Activated CD4-positive, alpha-beta memory T cell treated with anti-CD3 and anti-CD28 coated beads, Interleukin-2, amount 10 ng/mL, durations not matched to agents 7 days and 5 days (primary cell): ENCODE measurements around the gene MBP. TPM values are rescaled to one million over a fixed set of nuclear protein-coding genes. Genes with fewer than 3 reads are reported as not detected.

Source experiments
- CTCF ChIA-PET: fragments of 350-600 bp; sonication (Branson Sonifier 250); formaldehyde crosslinking; loops from one replicate; lab custom pipeline; 2021; ENCODE audit warnings: antibody characterized with exemption, inconsistent platforms; lab: Charles Lee
- POLR2A ChIA-PET: fragments of 350-600 bp; sonication (Branson Sonifier 250); formaldehyde crosslinking; loops from one replicate; lab custom pipeline; 2021; ENCODE audit warnings: antibody characterized with exemption; lab: Charles Lee
- DNase-seq: peaks from one replicate; pipeline ENCODE4 v3.0.0-alpha.2; 2020
- H3K27ac Mint-ChIP-seq: one replicate; pipeline ENCODE4 v1.8.0; 2021; ENCODE audit warnings: mild to moderate bottlenecking, mixed read lengths
- H3K27me3 Mint-ChIP-seq: one replicate; pipeline ENCODE4 v1.8.0; 2021; ENCODE audit warnings: mixed read lengths
- H3K36me3 Mint-ChIP-seq: one replicate; pipeline ENCODE4 v1.8.0; 2021; ENCODE audit warnings: low read depth, mixed read lengths
- H3K4me1 Mint-ChIP-seq: one replicate; pipeline ENCODE4 v1.8.0; 2021; ENCODE audit warnings: mixed read lengths
- H3K4me3 Mint-ChIP-seq: one replicate; pipeline ENCODE4 v1.8.0; 2021; ENCODE audit warnings: mild to moderate bottlenecking, mixed read lengths
- H3K9me3 Mint-ChIP-seq: one replicate; pipeline ENCODE4 v1.8.0; 2021; ENCODE audit warnings: mixed read lengths
- total RNA-seq, 2 experiments: library from RNA; stranded (reverse); gene quantifications; one replicate each; pipeline ENCODE4 v1.2.3, GENCODE V29; 2021

Gene MBP
- total RNA-seq, 2 experiments from 2014 or later, result 81.4 to 95.3 TPM

DNA sequence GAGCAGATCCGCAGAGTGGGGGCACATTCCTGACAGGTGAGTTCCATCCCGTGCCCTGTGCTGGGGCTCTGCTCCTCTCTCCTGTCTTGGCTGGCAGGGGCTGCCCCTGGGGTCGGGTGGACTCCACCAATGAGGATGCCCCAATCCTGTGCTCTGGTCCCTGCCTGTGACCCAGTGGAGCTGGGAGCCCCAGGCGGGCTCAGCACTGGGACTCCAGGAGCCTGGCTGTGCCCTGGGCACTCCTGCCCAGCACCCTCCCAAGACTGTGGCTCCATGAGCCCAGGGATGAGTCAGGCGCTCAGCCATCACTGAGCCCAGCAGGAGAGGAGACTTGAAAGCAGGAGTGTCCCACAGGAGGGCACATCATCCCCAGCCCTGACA is 53.9 kb downstream of the MBP start:
- ChIA-PET POLR2A (interaction anchor here (1.5 kb wide), 1 partner anchor 16 kb away, joined by 5 read pairs; no protein-coding TSS in a partner anchor), CTCF (no interaction called here)
- Mint-ChIP-seq H3K4me3 (no peak overlapping the region), H3K4me1 (peaks cover 77% of the 10 kb centered on the region), H3K9me3 (no peaks in the 10 kb centered on the region), H3K27me3 (no peaks in the 10 kb centered on the region), H3K36me3 (peaks cover 60% of the 10 kb centered on the region), H3K27ac (no peak overlapping the region)
- DNase-seq, result no peak

DNA sequence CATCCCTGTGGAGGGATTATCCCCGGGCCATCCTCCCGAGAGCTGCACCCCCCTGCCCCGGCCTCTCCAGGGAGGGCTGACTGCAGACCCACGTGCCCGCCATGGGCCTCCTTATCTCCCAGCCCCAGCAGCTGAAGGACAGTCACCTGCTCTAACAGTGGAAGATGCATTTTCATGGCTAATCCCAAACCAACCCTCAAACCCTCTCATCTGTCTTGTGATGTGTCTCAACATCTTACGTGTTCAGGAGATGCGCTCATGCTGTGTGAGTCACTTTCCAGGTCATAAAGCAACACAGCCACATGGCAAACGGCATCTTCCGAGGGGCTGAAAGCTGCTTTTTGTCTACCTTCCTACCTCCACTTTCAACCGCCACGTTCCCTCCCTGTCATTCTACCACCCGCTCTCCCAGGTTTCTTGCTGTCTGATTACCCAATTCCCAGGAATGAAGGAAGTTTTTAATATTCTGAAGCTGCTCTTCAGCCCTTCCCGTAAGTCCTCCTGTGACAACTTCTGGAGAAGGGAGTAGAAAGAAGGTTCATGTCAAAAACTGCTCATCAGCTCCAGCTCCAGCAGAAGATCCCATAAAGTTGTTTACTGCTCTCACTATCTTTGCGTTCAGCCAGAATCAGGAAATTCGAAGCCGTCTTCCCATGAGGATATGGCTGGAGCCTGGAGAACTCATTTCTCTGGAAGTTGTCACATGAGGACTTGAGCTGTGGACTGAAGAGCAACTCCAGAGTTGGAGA is 54.5 kb downstream of the MBP start:
- Mint-ChIP-seq H3K9me3 (no peaks in the 10 kb centered on the region), H3K36me3 (peaks cover 62% of the 10 kb centered on the region), H3K4me3 (no peak overlapping the region), H3K4me1 (peaks cover 78% of the 10 kb centered on the region), H3K27me3 (no peaks in the 10 kb centered on the region), H3K27ac (no peak overlapping the region)
- CTCF ChIA-PET, result no interaction called here
- no peak for DNase-seq
- POLR2A ChIA-PET, result interaction anchor here (1.0 to 1.5 kb wide), 2 partner anchors 13 to 16 kb away, joined by 3 to 5 read pairs; no protein-coding TSS in a partner anchor

DNA sequence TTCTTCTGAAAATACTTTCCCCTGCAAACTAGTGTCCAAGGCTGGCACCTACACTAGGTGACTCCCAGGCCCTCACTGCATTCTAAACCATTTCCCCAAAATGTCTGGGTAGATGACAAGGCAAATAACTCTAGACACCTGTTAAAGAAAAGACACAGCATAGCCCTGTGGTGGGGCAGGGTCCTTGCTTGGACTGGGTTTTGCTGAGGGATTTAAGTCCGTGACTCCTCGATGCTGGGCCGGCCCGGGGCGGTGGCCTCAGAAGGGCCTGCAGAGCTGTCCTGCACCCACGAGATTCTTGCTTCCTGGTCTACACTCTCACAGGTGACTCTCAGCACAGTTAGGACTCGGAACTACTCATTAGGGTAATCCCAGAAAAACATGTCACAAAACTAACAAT is 55.2 kb downstream of the MBP start:
- no peak for DNase-seq
- Mint-ChIP-seq H3K4me1 (peaks cover 80% of the 10 kb centered on the region), H3K27me3 (no peaks in the 10 kb centered on the region), H3K27ac (peak overlapping the region; percentile 33), H3K9me3 (no peaks in the 10 kb centered on the region), H3K36me3 (peaks cover 64% of the 10 kb centered on the region), H3K4me3 (no peak overlapping the region)
- CTCF ChIA-PET, result no interaction called here
- POLR2A ChIA-PET, result interaction anchor here (1.0 to 1.5 kb wide), 2 partner anchors 12 to 15 kb away, joined by 3 to 5 read pairs; no protein-coding TSS in a partner anchor

DNA sequence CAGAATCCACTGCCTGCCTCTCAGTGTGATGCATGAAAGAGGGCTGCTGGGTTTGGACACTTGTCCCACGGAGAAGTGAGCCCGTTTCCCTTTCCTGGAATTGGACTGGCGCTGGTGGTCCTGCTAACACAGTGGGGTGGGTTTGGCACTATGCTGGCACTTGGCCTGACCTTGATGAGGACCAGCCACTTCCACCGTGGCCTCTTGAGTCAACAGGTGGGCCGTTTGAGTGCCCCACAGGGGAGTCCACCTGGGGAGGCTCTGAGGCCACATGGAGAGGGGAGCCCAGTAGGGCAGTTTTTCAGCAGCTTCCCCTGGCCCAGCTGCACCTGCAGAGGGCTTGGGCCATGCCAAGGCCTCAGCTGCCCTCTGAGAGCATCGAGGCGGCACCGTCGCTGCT is 56.5 kb downstream of the MBP start:
- Mint-ChIP-seq H3K27ac (no peak overlapping the region), H3K4me1 (peaks cover 81% of the 10 kb centered on the region), H3K36me3 (peaks cover 71% of the 10 kb centered on the region), H3K27me3 (no peaks in the 10 kb centered on the region), H3K9me3 (no peaks in the 10 kb centered on the region), H3K4me3 (no peak overlapping the region)
- ChIA-PET CTCF (no interaction called here), POLR2A (no interaction called here)
- DNase-seq, result no peak

DNA sequence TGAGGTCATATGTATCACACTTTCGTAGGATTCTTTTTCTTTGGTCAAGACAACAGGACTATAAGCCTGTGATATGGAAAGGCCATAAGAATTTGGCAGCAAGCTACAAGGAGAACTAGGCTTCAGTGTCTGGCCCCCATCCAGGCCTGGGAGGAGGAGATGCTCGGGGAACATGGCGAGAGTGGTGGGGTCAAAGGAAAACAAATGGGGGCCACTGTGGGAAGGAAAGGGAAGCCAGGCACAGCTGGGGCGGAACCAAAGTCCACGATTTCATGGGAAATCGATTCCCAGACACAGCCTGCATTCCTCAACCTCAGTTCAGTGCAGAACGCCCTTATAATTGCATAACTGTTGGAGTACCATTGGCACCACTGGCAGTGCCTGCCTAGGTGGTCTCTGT is 58.2 kb downstream of the MBP start:
- H3K4me3 Mint-ChIP-seq, result no peak overlapping the region

DNA sequence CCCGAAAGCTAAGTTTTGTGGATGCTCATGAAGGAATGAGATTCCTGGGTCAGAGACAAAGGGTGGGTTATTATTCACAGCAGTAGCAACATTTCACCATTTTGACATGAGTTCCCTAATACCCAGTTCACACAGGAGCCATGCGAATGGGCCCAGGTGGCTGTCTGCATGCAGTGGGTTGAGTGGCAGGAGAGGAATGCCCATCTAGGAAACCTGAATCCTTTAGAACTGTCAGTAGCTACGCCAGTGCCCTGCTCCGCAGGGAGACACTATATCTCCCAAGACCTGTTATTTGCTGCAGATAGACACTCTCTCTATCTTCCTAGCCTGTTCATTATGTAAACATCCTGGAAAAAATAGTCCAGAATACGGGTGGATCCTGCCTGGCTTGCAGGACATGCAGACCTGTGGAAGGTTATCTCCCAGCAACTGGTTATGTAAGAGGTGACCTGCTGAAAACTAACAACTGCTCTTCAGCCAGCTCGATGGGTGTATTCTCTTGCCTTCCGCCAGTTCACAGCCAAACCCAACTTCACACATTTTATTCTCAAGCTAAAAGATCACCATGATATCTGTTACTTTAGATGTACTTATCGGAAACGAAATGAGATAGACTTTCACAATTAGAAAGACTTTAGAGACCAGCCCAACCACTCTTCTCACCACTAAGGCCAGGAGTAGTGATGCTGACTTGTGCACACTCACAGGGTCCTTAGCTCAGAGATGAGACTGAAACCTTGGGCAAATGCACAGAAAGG is 59.1 kb downstream of the MBP start:
- ChIA-PET POLR2A (interaction anchor here (0.9 to 15.2 kb wide), 7 partner anchors 8 to 75 kb away, joined by 3 to 437 read pairs (median 16); partner anchors contain the start of gene MBP), CTCF (interaction anchor here (0.7 to 7.0 kb wide), 7 partner anchors 11 to 392 kb away, joined by 3 to 30 read pairs (median 9); no protein-coding TSS in a partner anchor)
- Mint-ChIP-seq H3K27me3 (no peaks in the 10 kb centered on the region), H3K4me3 (no peak overlapping the region), H3K27ac (peak overlapping the region; percentile 84), H3K36me3 (peaks cover 78% of the 10 kb centered on the region), H3K9me3 (no peaks in the 10 kb centered on the region), H3K4me1 (peaks cover 86% of the 10 kb centered on the region)
- peak; percentile 54 for DNase-seq

More for the DNA sequence above, 58.2 kb downstream of the MBP start:
- Mint-ChIP-seq H3K27me3 (no peaks in the 10 kb centered on the region), H3K4me1 (peaks cover 83% of the 10 kb centered on the region), H3K27ac (peak overlapping the region; percentile 84), H3K9me3 (no peaks in the 10 kb centered on the region), H3K36me3 (peaks cover 78% of the 10 kb centered on the region)
- ChIA-PET POLR2A (interaction anchor here (1.2 to 15.2 kb wide), 4 partner anchors 9 to 54 kb away, joined by 6 to 437 read pairs (median 184); partner anchors contain the start of gene MBP), CTCF (interaction anchor here (1.9 to 2.3 kb wide), 3 partner anchors 20 to 74 kb away, joined by 6 to 10 read pairs (median 9); no protein-coding TSS in a partner anchor)
- no peak for DNase-seq

DNA sequence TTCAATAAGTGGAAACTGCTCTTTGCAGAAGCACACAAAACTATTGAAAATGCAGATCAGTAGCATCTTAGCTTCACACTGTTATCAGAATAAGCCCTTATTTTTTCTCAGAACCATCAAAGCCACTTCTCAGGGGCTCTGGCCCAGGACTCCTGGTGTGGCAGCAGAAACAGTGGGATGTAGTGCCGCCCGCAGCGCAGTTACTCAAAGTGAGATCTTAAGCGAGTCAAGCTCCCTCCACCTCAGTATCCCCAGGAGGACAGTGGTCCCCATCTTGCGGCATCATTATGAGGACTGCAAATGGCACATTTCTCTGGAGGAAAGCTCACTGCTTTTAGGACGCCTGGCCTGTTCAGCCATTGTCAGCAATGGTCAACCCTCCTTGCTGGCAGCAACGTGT is 60.0 kb downstream of the MBP start:
- H3K27ac Mint-ChIP-seq, result peak overlapping the region; percentile 99
- CTCF ChIA-PET, result interaction anchor here (0.7 to 7.0 kb wide), 8 partner anchors 10 to 391 kb away, joined by 3 to 30 read pairs (median 5); no protein-coding TSS in a partner anchor
- no peaks in the 10 kb centered on the region for H3K27me3 Mint-ChIP-seq
- H3K4me1 Mint-ChIP-seq, result peaks cover 88% of the 10 kb centered on the region
- POLR2A ChIA-PET, result interaction anchor here (1.1 to 15.2 kb wide), 8 partner anchors 9 to 68 kb away, joined by 3 to 437 read pairs (median 11); partner anchors contain the start of gene MBP
- no peak overlapping the region for H3K4me3 Mint-ChIP-seq
- H3K9me3 Mint-ChIP-seq, result no peaks in the 10 kb centered on the region
- H3K36me3 Mint-ChIP-seq, result peaks cover 73% of the 10 kb centered on the region
- no peak for DNase-seq

DNA sequence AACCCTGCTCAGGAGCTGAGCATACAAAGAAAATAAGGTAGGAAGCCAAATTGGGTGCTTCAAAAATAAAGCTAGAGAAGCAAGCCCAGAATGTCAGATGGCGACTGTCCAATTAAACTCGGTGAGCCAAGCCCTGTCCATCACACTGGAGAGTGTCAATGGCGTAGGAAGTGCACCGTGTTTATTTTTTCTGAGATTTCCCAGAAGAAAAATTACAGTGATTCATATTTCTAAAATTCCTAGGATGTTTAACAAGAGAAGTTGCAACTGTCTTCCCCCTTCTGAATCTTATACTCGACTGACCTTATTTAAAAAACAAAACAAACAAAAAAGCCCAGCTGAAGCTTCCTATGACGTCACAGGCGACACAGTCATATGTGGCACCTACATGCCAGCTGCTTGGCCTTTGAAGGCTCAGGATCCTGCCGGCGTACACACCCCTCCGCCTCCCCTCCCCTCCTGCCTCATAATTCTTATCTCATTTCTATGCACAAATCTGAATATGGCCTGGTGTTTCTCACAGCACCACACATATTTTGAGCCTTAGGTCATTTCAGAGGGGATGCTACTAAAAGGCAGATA is 60.8 kb downstream of the MBP start:
- CTCF ChIA-PET, result interaction anchor here (0.8 to 7.0 kb wide), 5 partner anchors 9 to 140 kb away, joined by 3 to 30 read pairs (median 4); no protein-coding TSS in a partner anchor
- H3K36me3 Mint-ChIP-seq, result peaks cover 76% of the 10 kb centered on the region
- POLR2A ChIA-PET, result interaction anchor here (0.8 to 15.2 kb wide), 8 partner anchors 9 to 69 kb away, joined by 3 to 437 read pairs (median 6); partner anchors contain the start of gene MBP
- DNase-seq, result peak; percentile 63
- no peak overlapping the region for H3K4me3 Mint-ChIP-seq
- H3K27me3 Mint-ChIP-seq, result no peaks in the 10 kb centered on the region
- H3K4me1 Mint-ChIP-seq, result peaks cover 92% of the 10 kb centered on the region
- H3K27ac Mint-ChIP-seq, result peak overlapping the region; percentile 99
- no peaks in the 10 kb centered on the region for H3K9me3 Mint-ChIP-seq

DNA sequence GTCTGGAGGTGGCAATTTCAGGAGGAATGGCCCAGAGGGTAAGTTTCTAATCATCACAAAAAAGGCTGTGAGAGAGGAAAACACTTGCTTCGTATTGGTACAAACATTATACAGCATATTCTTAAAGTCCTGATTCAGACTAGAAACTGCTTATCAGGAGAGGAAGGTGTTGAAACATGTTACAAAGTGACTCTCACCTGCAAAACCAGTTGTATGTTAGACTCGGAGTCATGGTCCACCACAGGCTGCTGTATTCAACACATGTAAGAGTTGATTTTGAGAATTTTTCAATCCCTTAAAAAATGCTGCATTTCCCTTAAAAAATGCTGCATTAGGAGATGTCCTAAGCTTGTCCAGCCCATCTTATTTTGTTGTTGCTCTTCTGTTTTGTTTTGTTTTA is 61.5 kb downstream of the MBP start:
- Mint-ChIP-seq H3K4me3 (no peak overlapping the region), H3K27me3 (no peaks in the 10 kb centered on the region), H3K27ac (peak overlapping the region; percentile 99), H3K9me3 (no peaks in the 10 kb centered on the region), H3K36me3 (peaks cover 73% of the 10 kb centered on the region), H3K4me1 (peaks cover 96% of the 10 kb centered on the region)
- ChIA-PET CTCF (interaction anchor here (1.0 to 7.0 kb wide), 2 partner anchors 30 to 37 kb away, joined by 3 to 30 read pairs; no protein-coding TSS in a partner anchor), POLR2A (interaction anchor here (0.8 to 15.2 kb wide), 5 partner anchors 9 to 57 kb away, joined by 3 to 437 read pairs (median 43); partner anchors contain the start of gene MBP)
- no peak for DNase-seq

DNA sequence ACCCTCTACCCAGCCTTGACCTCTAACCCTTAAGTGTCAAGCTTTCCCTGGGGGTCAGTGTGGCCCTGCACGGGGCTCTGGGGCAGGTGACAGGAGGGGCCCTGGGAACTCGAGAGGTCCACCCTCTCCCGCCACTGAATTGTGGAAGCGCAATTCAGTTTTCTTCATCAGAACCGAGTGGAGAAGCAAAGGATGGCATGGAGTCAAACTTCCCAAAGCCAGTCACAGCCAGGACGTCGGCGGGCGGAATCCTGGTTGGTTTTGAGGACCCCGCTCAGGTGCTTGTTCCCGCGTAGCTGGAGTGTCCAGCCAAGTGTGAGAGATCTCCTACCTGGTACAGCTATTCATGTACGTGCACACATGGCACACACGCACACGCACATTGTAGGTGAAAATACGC is 62.0 kb downstream of the MBP start:
- H3K4me1 Mint-ChIP-seq, result peaks cover 99% of the 10 kb centered on the region
- CTCF ChIA-PET, result interaction anchor here (1.0 to 7.0 kb wide), 5 partner anchors 16 to 141 kb away, joined by 3 to 49 read pairs (median 29); no protein-coding TSS in a partner anchor
- H3K4me3 Mint-ChIP-seq, result no peak overlapping the region
- peak overlapping the region; percentile 99 for H3K27ac Mint-ChIP-seq
- H3K9me3 Mint-ChIP-seq, result no peaks in the 10 kb centered on the region
- no peak for DNase-seq
- POLR2A ChIA-PET, result interaction anchor here (1.6 to 15.2 kb wide), 6 partner anchors 8 to 58 kb away, joined by 5 to 437 read pairs (median 106); partner anchors contain the start of gene MBP
- peaks cover 75% of the 10 kb centered on the region for H3K36me3 Mint-ChIP-seq
- H3K27me3 Mint-ChIP-seq, result no peaks in the 10 kb centered on the region

DNA sequence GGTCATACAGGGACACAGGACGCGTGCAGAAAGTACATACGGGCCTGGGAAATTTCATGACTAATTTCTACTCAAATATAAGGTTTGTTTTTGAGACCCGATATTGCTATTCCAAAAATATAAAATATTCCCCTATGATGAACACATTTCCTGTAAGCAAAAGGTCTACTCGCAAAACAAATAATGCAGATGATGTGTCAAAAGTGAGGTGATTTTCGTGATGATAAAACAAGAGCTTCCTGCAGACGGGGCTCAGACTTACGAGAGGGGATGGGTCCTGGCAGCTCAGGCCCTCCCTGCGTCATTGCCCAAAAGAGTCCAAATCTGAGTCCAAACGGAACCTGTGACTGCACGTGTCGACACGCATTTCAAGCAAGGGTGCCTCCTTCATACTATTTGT is 62.7 kb downstream of the MBP start:
- Mint-ChIP-seq H3K27me3 (no peaks in the 10 kb centered on the region), H3K9me3 (no peaks in the 10 kb centered on the region), H3K36me3 (peaks cover 75% of the 10 kb centered on the region), H3K4me1 (peaks cover 99% of the 10 kb centered on the region), H3K4me3 (peak overlapping the region; percentile 46), H3K27ac (peak overlapping the region; percentile 99)
- peak; percentile 46 for DNase-seq
- ChIA-PET CTCF (interaction anchor here (1.0 to 7.0 kb wide), 7 partner anchors 15 to 142 kb away, joined by 3 to 49 read pairs (median 3); partner anchors contain the start of gene MBP), POLR2A (interaction anchor here (1.0 to 15.2 kb wide), 7 partner anchors 7 to 249 kb away, joined by 3 to 437 read pairs (median 43); partner anchors contain the start of gene MBP)
